Endothelial cell of umbilical vein (primary cell): ENCODE data around the gene CFAP300.

Source experiments
- CTCF ChIP-seq, 2 donors: IDR thresholded peaks; 1 replicate in 1 of 2; 2 replicates in 1 of 2; pipeline ENCODE4 v1.5.1; 2011; ENCODE audit warnings: low read length in 2 of 2, mild to moderate bottlenecking in 2 of 2, moderate library complexity in 2 of 2, control low read depth in 1 of 2, inconsistent platforms in 1 of 2, low read depth in 1 of 2; ENCODE audit not compliant: insufficient read depth in 1 of 2; ENCODE audit errors: extremely low read depth in 1 of 2
- MAX ChIP-seq: IDR thresholded peaks from 2 replicates; pipeline ENCODE4 v1.6.1; 2011; ENCODE audit not compliant: insufficient read depth, insufficient read length

GRCh38 chr11:102110761-102111010, 63.4 kb downstream of the CFAP300 start:
- no peak for TF ChIP-seq CTCF (IDR thresholded peaks at IDR 0.05; ENCODE audit: extremely low read depth in 1 of 2, insufficient read depth in 1 of 2, low read depth in 1 of 2, low read length in 2 of 2)
- TF ChIP-seq MAX = no peak
